Lung microvascular endothelial cell (primary cell): ENCODE measurements around the gene ETNPPL. TPM values are rescaled to one million over a fixed set of nuclear protein-coding genes. Genes with fewer than 3 reads are reported as not detected.

Experiments
- DNase-seq, 2 donors: peaks; one replicate each; pipeline versions ENCODE4 v3.0.0 to v3.0.0-alpha.2; 2010; ENCODE audit warnings: low read depth in 2 of 2
- total RNA-seq: library from RNA; depleted of rRNA; stranded (reverse); fragments of >200 nt; gene quantifications from 2 replicates; pipeline ENCODE4 v1.2.1, GENCODE V29; 2014

ETNPPL gene
- not detected in 2 replicates for total RNA-seq

DNA sequence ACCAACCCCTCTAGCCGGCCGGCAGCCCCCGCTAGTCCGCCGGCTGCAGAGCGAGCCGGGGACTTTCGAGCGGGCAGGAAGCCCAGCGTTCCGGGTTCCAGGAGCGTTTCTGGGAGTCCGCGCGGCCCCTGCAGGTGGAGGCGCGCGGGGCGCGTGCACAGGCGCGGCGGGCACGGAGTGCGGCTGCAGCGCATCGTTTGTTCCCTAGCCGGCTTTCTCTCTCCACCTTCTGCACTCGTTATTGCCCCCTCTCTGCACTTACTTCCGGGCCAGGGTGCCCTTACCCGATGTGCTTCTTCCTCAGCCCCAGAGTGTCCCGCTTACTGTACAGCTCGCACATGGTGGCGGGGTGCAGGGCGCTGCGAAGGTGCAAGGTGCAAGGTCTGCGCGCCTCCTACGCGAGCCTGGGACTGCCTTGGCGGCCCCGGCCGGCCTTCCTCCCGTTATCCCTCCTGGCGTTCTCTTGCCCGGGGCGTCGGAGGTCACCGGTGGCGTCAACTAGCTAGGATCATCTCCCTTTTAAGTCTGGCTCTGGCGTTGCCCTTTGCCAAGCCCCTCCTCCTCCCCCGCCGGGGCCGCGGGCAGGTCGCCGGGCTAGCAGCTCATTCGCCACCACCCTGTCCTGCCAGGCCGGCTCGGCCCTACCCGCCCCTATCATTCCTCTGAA lies at the start of gene ETNPPL:
Gene ETNPPL (minus strand): TSS at position 495 of the 667 bp plus-strand sequence. CDS start 155 bp downstream, at position 340.
- peak; percentile 2 to 5 for DNase-seq

- no peak for DNase-seq
Measured at GRCh38 chr4:108811486-108811885, 48.6 kb upstream of the ETNPPL start.

DNA sequence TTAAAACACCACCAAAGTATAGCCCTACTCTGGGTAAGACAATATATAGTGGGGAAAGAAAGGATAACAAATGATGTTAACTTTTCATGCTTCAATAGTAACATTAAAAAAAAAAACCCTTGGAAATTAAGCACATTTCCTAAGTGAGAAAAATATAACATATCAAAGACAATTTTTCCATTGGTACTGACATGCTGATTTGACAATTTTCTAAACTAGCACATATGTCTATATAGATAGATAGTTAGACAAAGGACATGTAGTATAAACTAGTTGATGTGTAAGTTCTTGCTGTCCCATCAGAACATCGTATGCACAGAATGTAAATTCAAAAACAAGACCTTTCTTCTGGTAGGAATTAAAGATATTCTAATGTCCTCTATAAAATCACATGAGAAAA lies 47.2 kb upstream of the ETNPPL start:
- no peak for DNase-seq

DNA sequence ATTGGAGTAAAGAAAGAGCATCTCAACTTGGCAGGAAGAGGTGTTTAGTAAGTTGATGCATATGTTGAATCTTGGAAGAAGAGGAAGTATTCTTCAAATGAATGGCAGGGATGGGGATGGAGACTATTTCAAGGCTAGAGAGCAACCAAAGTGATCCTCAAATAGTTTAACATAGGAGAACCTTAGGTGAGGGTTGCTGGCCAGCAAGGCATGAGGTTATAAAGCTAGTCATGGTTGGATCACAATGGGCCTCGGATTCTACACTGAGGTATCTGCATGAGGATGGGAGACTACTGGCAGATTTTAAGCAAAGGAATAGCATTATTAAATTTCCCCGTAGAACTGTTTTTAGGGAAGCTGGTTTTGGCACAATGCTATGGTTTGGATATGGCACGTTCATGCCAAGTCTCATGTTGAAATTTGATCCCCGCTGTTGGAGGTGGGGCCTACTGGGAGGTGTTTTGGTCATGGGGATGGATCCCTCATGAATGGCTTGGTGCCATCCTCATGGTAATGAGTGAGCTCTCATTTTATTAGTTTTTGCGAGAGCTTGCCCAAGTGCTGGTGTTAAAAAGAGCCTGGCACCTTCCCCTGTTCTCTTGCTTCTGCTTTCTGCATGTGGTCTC lies 41.9 kb upstream of the ETNPPL start:
- DNase-seq = no peak

GRCh38 chr4:108799306-108799705 lies 36.5 kb upstream of the ETNPPL start:
- DNase-seq = no peak

DNA sequence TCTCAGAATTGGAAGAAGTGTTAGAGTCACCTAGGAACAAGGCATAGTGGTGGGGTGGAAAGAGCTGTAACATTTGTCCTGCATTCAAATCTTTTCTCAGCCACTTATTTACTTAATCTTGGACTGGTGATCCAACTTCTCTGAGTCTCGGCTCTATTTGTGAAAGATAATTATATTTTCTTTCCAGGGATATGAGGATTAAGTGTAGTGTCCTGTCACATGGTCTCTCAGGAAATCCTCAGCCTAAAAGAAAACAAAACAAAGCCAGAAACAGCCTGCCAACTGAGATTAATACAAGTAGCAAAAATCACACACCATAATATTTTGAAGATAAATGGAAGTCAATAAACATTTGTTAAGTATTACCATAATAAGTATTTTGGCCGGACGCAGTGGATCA lies 33.3 kb upstream of the ETNPPL start:
- peak; percentile 14 to 20 for DNase-seq

GRCh38 chr4:108795733-108796132 lies 32.9 kb upstream of the ETNPPL start:
- DNase-seq = no peak

DNA sequence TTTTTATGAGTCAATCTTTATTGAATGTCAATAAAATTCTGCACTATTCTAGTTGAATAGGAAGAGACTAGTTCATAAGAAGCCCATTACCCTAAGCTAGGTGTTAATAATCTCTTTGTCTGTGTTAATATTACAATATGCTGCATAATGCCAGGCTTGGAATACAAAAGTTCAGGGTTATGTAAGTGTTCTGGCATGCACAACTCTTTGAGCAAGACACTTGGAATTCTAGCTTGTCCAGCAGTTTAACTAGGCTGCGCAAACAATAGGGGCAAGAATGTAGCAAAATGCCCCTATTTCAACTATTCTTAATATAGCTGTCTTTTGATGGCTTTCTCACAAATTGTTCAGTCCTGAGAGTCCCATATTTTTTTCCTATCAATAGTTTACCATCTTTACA lies 31.3 kb upstream of the ETNPPL start:
- DNase-seq = no peak

- no peak for DNase-seq
Measured at GRCh38 chr4:108793415-108793814, 30.6 kb upstream of the ETNPPL start.

- no peak for DNase-seq
Measured at GRCh38 chr4:108788731-108789130, 25.9 kb upstream of the ETNPPL start.

GRCh38 chr4:108787724-108788123 lies 24.9 kb upstream of the ETNPPL start:
- DNase-seq = no peak

- no peak for DNase-seq
Measured at GRCh38 chr4:108787106-108787505, 24.3 kb upstream of the ETNPPL start.

DNA sequence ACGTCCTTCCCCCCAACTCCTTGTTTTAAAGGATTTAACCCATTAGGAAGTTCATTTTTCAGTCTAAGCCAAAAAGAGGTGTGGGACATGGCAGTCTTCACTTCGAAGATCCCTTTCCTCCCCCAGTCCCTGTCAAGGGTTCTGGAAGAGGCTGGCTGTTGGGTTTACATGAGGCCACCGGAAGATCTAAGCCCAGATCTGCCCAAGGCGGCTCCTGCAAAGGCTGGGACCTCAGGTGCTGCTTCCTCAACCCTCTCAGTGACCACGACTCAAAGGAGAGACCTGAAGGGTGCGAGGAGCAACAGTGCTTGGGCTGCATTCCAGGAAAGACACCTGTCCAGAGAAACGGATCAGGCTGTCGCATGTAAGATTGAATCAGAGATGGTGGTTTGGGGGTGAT lies 23.5 kb upstream of the ETNPPL start:
- no peak for DNase-seq

GRCh38 chr4:108783665-108784463 lies 21.0 kb upstream of the ETNPPL start:
- peak; percentile 17 to 30 for DNase-seq

- peak in 1 of 2 donors; percentile 19 for DNase-seq
Measured at GRCh38 chr4:108779958-108780357, 17.1 kb upstream of the ETNPPL start.

- DNase-seq = no peak
Measured at GRCh38 chr4:108777388-108777787, 14.5 kb upstream of the ETNPPL start.

DNA sequence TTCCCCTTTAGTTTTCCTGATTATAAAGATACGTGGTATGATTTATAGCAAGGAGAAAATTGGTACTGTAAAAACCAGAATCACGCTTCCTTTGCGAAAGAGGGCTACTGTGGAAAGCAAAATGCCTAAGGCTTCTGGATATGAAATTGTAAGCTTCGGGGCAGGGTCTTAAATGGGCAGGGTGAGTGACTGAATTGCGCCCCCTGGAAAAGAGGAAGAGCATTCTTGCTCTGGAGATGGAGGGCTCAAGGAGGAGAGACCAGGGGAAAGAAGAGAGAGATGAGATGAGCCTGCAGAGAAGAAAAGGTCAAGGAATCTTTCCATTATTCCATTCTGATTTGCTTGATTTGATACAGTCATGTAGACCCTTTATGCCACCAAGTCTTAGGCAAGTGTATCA lies 13.1 kb upstream of the ETNPPL start:
- no peak for DNase-seq

DNA sequence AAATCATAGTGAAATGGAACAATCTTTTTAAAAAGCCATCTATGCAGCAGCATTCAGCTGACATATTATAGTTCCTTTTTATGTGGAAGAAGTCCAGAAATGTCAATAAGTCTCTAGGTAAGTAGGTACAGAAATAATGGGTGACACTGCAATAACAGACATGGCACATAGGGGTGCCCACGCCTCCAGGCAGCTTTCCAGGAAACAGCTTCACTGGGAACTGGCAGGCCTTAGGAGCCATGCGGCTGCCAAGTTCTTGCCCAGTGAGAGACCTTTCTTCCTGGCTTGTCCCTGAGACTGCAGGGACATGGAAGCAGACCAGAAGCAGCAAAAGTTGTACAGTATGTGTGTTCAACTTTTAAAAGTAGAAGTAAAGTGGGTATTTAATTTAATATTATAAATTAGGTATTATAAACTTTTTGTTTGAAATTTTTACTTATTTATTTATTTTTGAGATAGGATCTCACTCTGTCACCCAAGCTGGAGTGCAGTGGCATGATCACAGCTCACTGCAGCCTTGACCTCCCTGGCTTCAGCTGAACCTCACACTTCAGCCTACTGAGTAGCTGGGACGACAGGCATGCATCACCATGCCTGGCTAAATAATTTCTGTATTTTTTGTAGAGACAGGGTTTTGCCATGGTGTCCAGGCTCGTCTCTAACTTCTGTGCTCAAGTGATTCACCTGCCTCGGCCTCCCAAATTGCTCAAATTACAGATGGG lies 12.1 kb upstream of the ETNPPL start:
- no peak for DNase-seq

DNA sequence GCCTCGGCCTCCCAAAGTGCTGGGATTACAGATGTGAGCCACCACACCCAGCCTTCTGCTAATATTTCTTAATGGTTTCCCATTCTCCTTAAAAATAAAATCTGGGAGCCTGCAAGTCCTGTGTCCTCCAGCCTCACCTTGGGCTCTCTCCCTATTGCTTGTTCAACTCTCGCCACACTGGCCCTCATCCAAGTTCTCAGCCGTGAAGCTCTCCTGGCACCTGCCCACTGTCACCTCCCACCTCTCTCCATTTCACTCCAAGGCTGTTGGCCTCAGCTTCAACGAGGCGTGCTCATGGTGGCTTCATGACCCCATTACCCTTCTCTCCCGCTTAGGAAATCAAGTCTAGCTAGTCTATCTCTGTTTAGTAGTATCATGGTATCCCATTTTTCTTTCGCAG lies 9.5 kb upstream of the ETNPPL start:
- DNase-seq = no peak

- no peak for DNase-seq
Measured at GRCh38 chr4:108766058-108766457, 3.2 kb upstream of the ETNPPL start.

DNA sequence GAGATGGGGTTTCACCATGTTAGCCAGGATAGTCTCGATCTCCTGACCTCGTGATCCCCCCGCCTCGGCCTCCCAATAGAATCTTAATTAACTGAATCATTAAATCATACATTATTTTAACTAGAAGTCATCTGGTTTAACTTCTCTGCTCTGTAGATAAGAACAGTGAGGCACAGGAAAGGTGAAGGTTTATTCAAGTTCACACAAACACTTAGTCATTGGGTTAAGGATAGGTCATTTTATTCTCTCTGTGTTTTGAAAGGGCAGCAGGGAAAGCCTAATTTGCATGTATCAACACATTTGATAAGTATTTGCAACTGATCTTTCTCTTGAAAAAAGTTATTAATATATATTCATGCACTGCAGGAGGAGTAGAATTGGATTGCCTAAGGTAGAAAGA lies 1.1 kb upstream of the ETNPPL start:
- DNase-seq = no peak

- no peak for DNase-seq
Measured at GRCh38 chr4:108763226-108763593, 357 bp upstream of the ETNPPL start.
